AG04450 (cell line): ENCODE data around the gene SLC16A2. TPM values are rescaled to one million over a fixed set of nuclear protein-coding genes. Genes with fewer than 3 reads are reported as not detected.

Source experiments
- CTCF ChIA-PET: fragments of 300-600, 350-600 bp; formaldehyde crosslinking; extraction: SDS; loops from one replicate; lab custom pipeline; 2022; ENCODE audit warnings: antibody characterized with exemption, inconsistent platforms; lab: Charles Lee
- POLR2A ChIA-PET: fragments of 350-600 bp; formaldehyde crosslinking; extraction: SDS; loops from one replicate; lab custom pipeline; 2021; ENCODE audit warnings: antibody characterized with exemption, inconsistent platforms; lab: Yijun Ruan, JAX
- DNase-seq: peaks from one replicate; pipeline ENCODE4 v3.0.0-alpha.2; 2011; ENCODE audit warnings: low read depth, low spot score
- H3K27ac ChIP-seq: one replicate; pipeline ENCODE4 v1.5.1; 2012; ENCODE audit warnings: low read depth, low read length, control low read depth
- H3K27me3 ChIP-seq: one replicate; pipeline ENCODE4 v1.6.0; 2012; ENCODE audit warnings: low read length; ENCODE audit not compliant: control insufficient read depth, insufficient read depth
- H3K4me3 ChIP-seq: 2 replicates; pipeline ENCODE4 v1.5.1; 2011; ENCODE audit warnings: mild to moderate bottlenecking, low read depth, low read length, control low read depth
- H3K9me3 ChIP-seq: 2 replicates; pipeline ENCODE4 v1.5.1; 2012; ENCODE audit warnings: low read length; ENCODE audit not compliant: control insufficient read depth, insufficient read depth
- CTCF ChIP-seq: IDR thresholded peaks from 2 replicates; pipeline ENCODE4 v1.5.1; 2011; ENCODE audit warnings: low read depth, low read length, control low read depth, inconsistent platforms
- polyA plus RNA-seq: library from polyadenylated mRNA; depleted of rRNA; stranded (reverse); fragments of >200 nt; gene quantifications from 2 replicates; pipeline ENCODE4 v1.2.3, GENCODE V29; 2011

SLC16A2 gene
- polyA plus RNA-seq, 1 experiment = 42.6 TPM

- Histone ChIP-seq H3K4me3 (no peak overlapping the region), H3K27me3 (no peaks in the 10 kb centered on the region), H3K9me3 (no peaks in the 10 kb centered on the region), H3K27ac (no peak overlapping the region)
- no peak for TF ChIP-seq CTCF
- POLR2A ChIA-PET = no interaction called here
- no peak for DNase-seq
- CTCF ChIA-PET = no interaction called here
These were observed 85.2 kb downstream of the SLC16A2 start for GRCh38 chrX:74506317-74507115.

GRCh38 chrX:74507191-74507590 lies 85.9 kb downstream of the SLC16A2 start:
- Histone ChIP-seq H3K27me3 (no peaks in the 10 kb centered on the region), H3K27ac (no peak overlapping the region), H3K4me3 (no peak overlapping the region), H3K9me3 (no peaks in the 10 kb centered on the region)
- no peak for DNase-seq
- ChIA-PET POLR2A (no interaction called here), CTCF (no interaction called here)
- TF ChIP-seq CTCF = no peak

GRCh38 chrX:74509989-74510388 lies 88.7 kb downstream of the SLC16A2 start:
- POLR2A ChIA-PET = no interaction called here
- Histone ChIP-seq H3K4me3 (no peak overlapping the region), H3K27ac (no peak overlapping the region), H3K9me3 (no peaks in the 10 kb centered on the region), H3K27me3 (no peaks in the 10 kb centered on the region)
- CTCF ChIA-PET = no interaction called here
- no peak for DNase-seq
- TF ChIP-seq CTCF = no peak

GRCh38 chrX:74510401-74510800 lies 89.1 kb downstream of the SLC16A2 start:
- H3K4me3 ChIP-seq = no peak overlapping the region
- no peaks in the 10 kb centered on the region for H3K27me3 ChIP-seq

More at GRCh38 chrX:74510401-74510800, 89.1 kb downstream of the SLC16A2 start:
- ChIA-PET POLR2A (no interaction called here), CTCF (no interaction called here)
- DNase-seq = no peak
- no peaks in the 10 kb centered on the region for H3K9me3 ChIP-seq
- no peak for TF ChIP-seq CTCF
- no peak overlapping the region for H3K27ac ChIP-seq
